ENCODE measurements around the gene RPS6KA2. TPM values are rescaled to one million over a fixed set of nuclear protein-coding genes. Genes with fewer than 3 reads are reported as not detected.

RPS6KA2 gene
- total RNA-seq (2014; rRNA removed; shearing (Covaris generic)) = 25.3 and 25.6 TPM in 2 replicates
- 9.4 and 12.5 TPM in 2 replicates for polyA plus RNA-seq (2016; fragmentation: Nextera tagmentation; extraction: Ambion mirVana)
- long read RNA-seq, full-length matches to known transcripts = 3 of 13 reads
- long read RNA-seq, partial matches to known transcripts = 2 of 13 reads
- long read RNA-seq, other reads (novel, unspliced or antisense) = 8 of 13 reads

- Mint-ChIP-seq H3K27me3 (ENCODE audit: insufficient read depth, low read depth, poor library complexity) (peaks cover 33% of the 10 kb centered on the region), H3K4me3 (peak within 1 kb of the TSS; percentile 72), H3K27ac (peak within 1 kb of the TSS; percentile 94), H3K9me3 (no peaks in the 10 kb centered on the region), H3K4me1 (peaks cover 55% of the 10 kb centered on the region), H3K36me3 (ENCODE audit: low read depth) (no peaks in the 10 kb centered on the region; the same call in 1 of the 3 replicates)
- DNase-seq (ENCODE audit: low spot score) (peak; percentile 99), ATAC-seq (peak; percentile 82)
- peaks cover 30% of the 10 kb centered on the region for H3K27me3 ChIP-seq (ENCODE audit: insufficient read depth)
- peaks cover 4% of the 10 kb centered on the region; the same call in 1 of the 2 replicates for H4K20me1 ChIP-seq (replicated peaks; ENCODE audit: insufficient read depth)
- H2AFZ ChIP-seq = peak within 1 kb of the TSS; percentile 94
- H3K36me3 ChIP-seq (ENCODE audit: insufficient read depth) = no peaks in the 10 kb centered on the region
- H3K4me3 ChIP-seq = peak within 1 kb of the TSS; percentile 91
- H3K27ac ChIP-seq (ENCODE audit: low read depth) = peak within 1 kb of the TSS; percentile 97
- H3K4me2 ChIP-seq = peak within 1 kb of the TSS; percentile 100
- peaks cover 39% of the 10 kb centered on the region for H3K79me2 ChIP-seq (replicated peaks; ENCODE audit: insufficient read depth)
- H3K9me2 ChIP-seq (ENCODE audit: insufficient read depth) = no peaks in the 10 kb centered on the region
- TF ChIP-seq ZNF114 (CRISPR knock-in tag; IDR thresholded peaks at IDR 0.05) (no peak), POLR2AphosphoS5 (IDR thresholded peaks at IDR 0.05; ENCODE audit: low read depth) (peak; percentile 73)
- H3K4me1 ChIP-seq (ENCODE audit: insufficient read depth) = peaks cover 41% of the 10 kb centered on the region
- H3F3A ChIP-seq (replicated peaks; ENCODE audit: low read depth) = peaks cover 18% of the 10 kb centered on the region
Observed at GRCh38 chr6:166627033-166627874, at the start of gene RPS6KA2. TSS of gene RPS6KA2 (minus strand) at chr6:166627251. CDS start at chr6:166627019, 232 bp downstream.

GRCh38 chr6:166676270-166676860 lies 49.3 kb upstream of the RPS6KA2 start:
- Histone ChIP-seq H3K27me3 (ENCODE audit: insufficient read depth) (no peaks in the 10 kb centered on the region), H3K9me2 (ENCODE audit: insufficient read depth) (no peaks in the 10 kb centered on the region), H3K4me3 (no peak overlapping the region), H3K4me1 (ENCODE audit: insufficient read depth) (no peaks in the 10 kb centered on the region), H3K79me2 (replicated peaks; ENCODE audit: insufficient read depth) (no peaks in the 10 kb centered on the region), H3K4me2 (no peak overlapping the region), H3K36me3 (ENCODE audit: insufficient read depth) (no peaks in the 10 kb centered on the region), H3K27ac (ENCODE audit: low read depth) (no peak overlapping the region), H4K20me1 (replicated peaks; ENCODE audit: insufficient read depth) (no peaks in the 10 kb centered on the region; the same call in 1 of the 2 replicates), H3F3A (replicated peaks; ENCODE audit: low read depth) (no peaks in the 10 kb centered on the region), H2AFZ (no peak overlapping the region)
- Mint-ChIP-seq H3K9me3 (peaks cover 8% of the 10 kb centered on the region; the same call in 2 of the 3 replicates), H3K27me3 (ENCODE audit: insufficient read depth, low read depth, poor library complexity) (peaks cover 5% of the 10 kb centered on the region), H3K27ac (no peak overlapping the region), H3K36me3 (ENCODE audit: low read depth) (peaks cover 3% of the 10 kb centered on the region; the same call in 2 of the 3 replicates), H3K4me3 (no peak overlapping the region), H3K4me1 (peaks cover 19% of the 10 kb centered on the region)
- no peak for DNase-seq (ENCODE audit: low spot score)
- ATAC-seq = no peak
- TF ChIP-seq EZH2phosphoT487 (IDR thresholded peaks at IDR 0.05; ENCODE audit: unreplicated experiment) (no peak), CREB1 (CRISPR knock-in tag; IDR thresholded peaks at IDR 0.05; ENCODE audit: low read depth) (no peak), STAT1 (IDR thresholded peaks at IDR 0.05; ENCODE audit: unreplicated experiment) (no peak), REST (IDR thresholded peaks at IDR 0.05; ENCODE audit: unreplicated experiment) (no peak), ETS1 (IDR thresholded peaks at IDR 0.05) (no peak), JUNB (IDR thresholded peaks at IDR 0.05; ENCODE audit: unreplicated experiment) (no peak), ZNF114 (CRISPR knock-in tag; IDR thresholded peaks at IDR 0.05) (no peak), POLR2AphosphoS5 (IDR thresholded peaks at IDR 0.05; ENCODE audit: low read depth) (no peak), ZNF331 (CRISPR knock-in tag; IDR thresholded peaks at IDR 0.05; ENCODE audit: low read depth) (no peak), EZH2 (IDR thresholded peaks at IDR 0.05; ENCODE audit: low read depth, unreplicated experiment) (no peak)
